Effector memory CD8-positive, alpha-beta T cell (primary cell): ENCODE data around the gene CCS.
A peak's percentile ranks its signal among the peaks of the same experiment; 100 is the strongest.

Experiments
- ATAC-seq: fragments of 150-1000 bp; cut with Tn5 transposase; replicated peaks from 2 replicates; pipeline ENCODE4 v1.10.0; 2021; ENCODE audit warnings: mild to moderate bottlenecking, moderate library complexity
- DNase-seq, 3 experiments: peaks; one replicate each; pipeline ENCODE4 v3.0.0; 2021
- H3K27ac Mint-ChIP-seq, 2 donors: one replicate each; pipeline ENCODE4 v1.8.0; 2022; ENCODE audit warnings: mild to moderate bottlenecking in 2 of 2, mixed read lengths in 2 of 2, moderate library complexity in 2 of 2
- H3K27me3 Mint-ChIP-seq, 2 donors: one replicate each; pipeline ENCODE4 v1.8.0; 2022; ENCODE audit warnings: mixed read lengths in 2 of 2
- H3K36me3 Mint-ChIP-seq: one replicate; pipeline ENCODE4 v1.8.0; 2022; ENCODE audit warnings: mild to moderate bottlenecking, moderate library complexity, mixed read lengths; ENCODE audit not compliant: insufficient read depth
- H3K4me1 Mint-ChIP-seq, 2 donors: one replicate each; pipeline ENCODE4 v1.8.0; 2022; ENCODE audit warnings: low read depth in 2 of 2, mixed read lengths in 2 of 2
- H3K4me3 Mint-ChIP-seq, 2 donors: one replicate each; pipeline ENCODE4 v1.8.0; 2022; ENCODE audit warnings: mild to moderate bottlenecking in 2 of 2, mixed read lengths in 2 of 2, moderate library complexity in 2 of 2
- H3K9me3 Mint-ChIP-seq, 2 donors: one replicate each; pipeline ENCODE4 v1.8.0; 2022; ENCODE audit warnings: mixed read lengths in 2 of 2

CCS gene

GRCh38 chr11:66554602-66555001, 38.4 kb upstream of the CCS start:
- H3K27me3 Mint-ChIP-seq, result peaks cover 0 to 7% of the 10 kb centered on the region in 2 donors
- no peaks in the 10 kb centered on the region for H3K4me1 Mint-ChIP-seq
- H3K27ac Mint-ChIP-seq, result no peak overlapping the region
- no peak overlapping the region for H3K4me3 Mint-ChIP-seq
- H3K9me3 Mint-ChIP-seq, result no peaks in the 10 kb centered on the region
- no peak for DNase-seq
- ATAC-seq, result no peak
- H3K36me3 Mint-ChIP-seq, result peaks cover 4% of the 10 kb centered on the region

DNA sequence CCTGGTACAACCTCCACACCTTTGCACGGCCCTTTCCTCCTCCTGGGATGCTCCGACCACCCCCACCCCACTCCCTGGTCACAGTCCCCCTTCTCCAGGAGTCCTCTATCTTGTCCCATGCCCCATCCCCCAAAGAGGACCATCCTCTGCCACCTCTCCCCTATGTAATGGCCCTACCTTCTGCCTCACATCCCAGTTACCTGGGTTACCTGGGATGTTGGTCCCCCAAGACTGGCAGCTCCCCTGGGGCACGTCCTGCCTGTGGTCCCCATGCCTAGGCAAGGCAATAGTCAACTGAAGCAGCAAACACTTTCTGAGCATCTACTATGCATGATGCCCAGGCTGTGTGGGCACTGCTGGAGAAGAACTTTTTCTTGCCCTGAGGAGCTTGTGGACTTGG, 37.6 kb upstream of the CCS start:
- peaks cover 0 to 7% of the 10 kb centered on the region in 2 donors for H3K27me3 Mint-ChIP-seq
- peaks cover 4% of the 10 kb centered on the region for H3K36me3 Mint-ChIP-seq

DNA sequence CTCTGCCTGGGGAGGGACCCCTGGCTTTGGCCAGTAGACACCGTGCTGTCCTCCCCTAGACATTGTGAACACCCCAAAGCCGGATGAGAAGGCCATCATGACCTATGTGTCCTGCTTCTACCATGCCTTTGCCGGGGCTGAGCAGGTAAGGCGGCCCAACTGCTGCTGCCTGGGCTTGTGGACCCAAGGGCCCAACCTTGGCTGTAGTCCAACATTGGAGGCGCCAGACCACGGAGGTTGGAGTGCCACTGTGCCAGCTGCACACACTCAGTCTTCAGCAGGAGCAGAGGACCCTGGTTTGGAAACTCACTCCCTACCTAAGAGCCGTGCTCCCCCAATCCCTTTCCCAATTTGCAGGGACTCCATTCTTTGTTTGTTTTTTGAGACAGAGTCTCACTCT, 36.9 kb upstream of the CCS start:
- Mint-ChIP-seq H3K4me1 (no peaks in the 10 kb centered on the region), H3K4me3 (no peak overlapping the region), H3K27ac (no peak overlapping the region), H3K36me3 (peaks cover 4% of the 10 kb centered on the region), H3K27me3 (peaks cover 0 to 7% of the 10 kb centered on the region in 2 donors), H3K9me3 (no peaks in the 10 kb centered on the region)
- ATAC-seq (no peak), DNase-seq (no peak)

More for the DNA sequence above, 37.6 kb upstream of the CCS start:
- DNase-seq (no peak), ATAC-seq (no peak)
- Mint-ChIP-seq H3K4me1 (no peaks in the 10 kb centered on the region), H3K4me3 (no peak overlapping the region), H3K9me3 (no peaks in the 10 kb centered on the region), H3K27ac (no peak overlapping the region)

DNA sequence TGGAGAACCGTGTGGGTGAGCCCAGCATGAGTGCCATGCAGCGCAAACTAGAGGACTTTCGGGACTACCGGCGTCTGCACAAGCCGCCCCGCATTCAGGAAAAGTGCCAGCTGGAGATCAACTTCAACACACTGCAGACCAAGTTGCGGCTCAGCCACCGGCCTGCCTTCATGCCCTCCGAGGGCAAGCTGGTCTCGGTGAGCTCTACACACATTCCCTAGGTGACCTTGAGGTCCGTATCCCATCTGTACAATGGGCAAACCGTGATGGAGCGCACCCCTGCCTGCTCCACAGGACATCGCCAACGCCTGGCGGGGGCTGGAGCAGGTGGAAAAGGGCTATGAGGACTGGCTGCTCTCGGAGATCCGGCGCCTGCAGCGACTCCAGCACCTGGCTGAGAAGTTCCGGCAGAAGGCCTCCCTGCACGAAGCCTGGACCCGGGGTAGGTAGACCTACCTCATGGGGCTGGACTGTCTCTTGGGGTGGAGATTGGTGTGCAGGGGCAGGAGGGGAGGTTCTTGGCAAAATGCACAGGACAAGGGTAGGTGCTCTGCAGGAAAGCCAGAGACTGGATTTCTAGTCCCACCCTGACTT, 35.2 kb upstream of the CCS start:
- no peak overlapping the region for H3K4me3 Mint-ChIP-seq
- peaks cover 0 to 7% of the 10 kb centered on the region in 2 donors for H3K27me3 Mint-ChIP-seq
- H3K9me3 Mint-ChIP-seq, result no peaks in the 10 kb centered on the region
- no peaks in the 10 kb centered on the region for H3K4me1 Mint-ChIP-seq
- DNase-seq, result no peak
- H3K36me3 Mint-ChIP-seq, result peaks cover 4% of the 10 kb centered on the region
- H3K27ac Mint-ChIP-seq, result no peak overlapping the region
- no peak for ATAC-seq

DNA sequence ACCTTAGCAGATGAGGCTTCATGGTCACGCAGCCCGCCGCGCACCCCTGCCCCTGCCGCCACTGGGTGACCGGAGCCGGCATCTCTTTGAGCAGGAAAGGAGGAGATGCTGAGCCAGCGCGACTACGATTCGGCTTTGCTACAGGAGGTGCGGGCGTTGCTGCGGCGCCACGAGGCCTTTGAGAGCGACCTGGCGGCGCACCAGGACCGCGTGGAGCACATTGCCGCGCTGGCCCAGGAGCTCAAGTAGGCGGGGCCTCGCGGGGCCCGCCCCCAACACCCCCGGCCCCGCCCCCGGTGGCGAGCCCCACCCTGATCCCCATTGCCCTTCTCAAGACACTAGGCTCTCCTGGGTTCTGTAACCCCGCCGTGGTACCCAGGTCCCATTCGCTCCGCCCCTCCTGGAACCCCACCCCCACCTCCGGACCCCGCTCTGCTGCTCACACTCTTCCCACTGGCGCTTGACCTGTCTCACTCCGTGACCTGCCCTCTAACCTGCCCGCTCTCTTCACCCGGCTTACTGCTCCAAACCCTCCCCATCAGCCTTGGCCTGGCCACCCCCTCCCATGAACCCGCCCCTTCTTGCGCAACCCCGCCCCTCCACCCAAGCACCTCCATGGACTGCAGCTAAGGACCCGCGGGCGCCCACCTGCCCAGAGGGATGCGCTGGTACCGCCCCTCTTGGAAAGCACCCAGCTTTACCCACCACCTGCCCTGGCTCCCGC, 33.7 kb upstream of the CCS start:
- H3K9me3 Mint-ChIP-seq, result no peaks in the 10 kb centered on the region
- H3K4me1 Mint-ChIP-seq, result no peaks in the 10 kb centered on the region
- peaks cover 0 to 7% of the 10 kb centered on the region in 2 donors for H3K27me3 Mint-ChIP-seq
- DNase-seq, result no peak
- peak overlapping the region in 1 of 2 donors; percentile 42 for H3K4me3 Mint-ChIP-seq
- peaks cover 4% of the 10 kb centered on the region for H3K36me3 Mint-ChIP-seq
- peak; percentile 80 for ATAC-seq
- no peak overlapping the region for H3K27ac Mint-ChIP-seq

- H3K4me3 Mint-ChIP-seq, result no peak overlapping the region
- no peaks in the 10 kb centered on the region for H3K9me3 Mint-ChIP-seq
- peaks cover 4% of the 10 kb centered on the region for H3K36me3 Mint-ChIP-seq
- ATAC-seq, result no peak
- DNase-seq, result no peak
- no peaks in the 10 kb centered on the region for H3K4me1 Mint-ChIP-seq
- no peak overlapping the region for H3K27ac Mint-ChIP-seq
- peaks cover 0 to 7% of the 10 kb centered on the region in 2 donors for H3K27me3 Mint-ChIP-seq
These were observed 32.9 kb upstream of the CCS start for GRCh38 chr11:66559866-66560676.

DNA sequence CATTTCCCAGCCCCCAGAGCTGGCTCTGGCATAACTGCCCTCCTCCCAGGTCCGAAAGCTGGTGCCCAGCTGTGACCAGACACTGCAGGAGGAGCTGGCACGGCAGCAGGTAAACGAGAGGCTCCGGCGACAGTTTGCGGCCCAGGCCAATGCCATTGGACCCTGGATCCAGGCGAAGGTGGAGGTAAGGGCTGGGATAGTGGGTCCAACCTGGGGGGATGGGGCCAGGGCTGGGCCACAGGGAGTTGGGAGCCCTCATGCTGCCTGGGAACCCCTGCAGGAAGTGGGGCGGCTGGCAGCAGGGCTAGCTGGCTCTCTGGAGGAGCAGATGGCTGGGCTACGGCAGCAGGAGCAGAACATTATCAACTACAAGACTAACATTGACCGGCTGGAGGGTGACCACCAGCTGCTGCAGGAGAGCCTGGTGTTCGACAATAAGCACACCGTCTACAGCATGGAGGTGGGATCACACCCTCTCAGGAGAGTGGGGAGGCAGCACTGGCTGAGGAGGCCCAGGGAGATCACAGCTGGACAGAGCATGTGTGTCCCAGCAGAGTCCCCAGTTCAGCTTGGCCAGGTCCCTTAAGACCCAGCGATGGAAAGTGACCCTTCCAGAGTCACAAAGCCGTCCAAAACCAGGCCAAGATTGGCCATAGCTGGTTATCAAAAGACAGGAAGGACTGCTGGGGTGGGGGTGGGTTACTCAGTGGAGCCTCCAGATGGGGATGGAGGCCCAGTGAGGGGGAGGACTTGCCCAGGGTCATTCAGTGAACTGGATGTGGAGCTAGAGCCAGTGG, 31.6 kb upstream of the CCS start:
- peaks cover 2% of the 10 kb centered on the region for H3K36me3 Mint-ChIP-seq
- no peak for DNase-seq
- no peaks in the 10 kb centered on the region for H3K4me1 Mint-ChIP-seq
- H3K27ac Mint-ChIP-seq, result no peak overlapping the region
- H3K4me3 Mint-ChIP-seq, result no peak overlapping the region
- H3K9me3 Mint-ChIP-seq, result no peaks in the 10 kb centered on the region
- H3K27me3 Mint-ChIP-seq, result peaks cover 0 to 7% of the 10 kb centered on the region in 2 donors
- no peak for ATAC-seq

DNA sequence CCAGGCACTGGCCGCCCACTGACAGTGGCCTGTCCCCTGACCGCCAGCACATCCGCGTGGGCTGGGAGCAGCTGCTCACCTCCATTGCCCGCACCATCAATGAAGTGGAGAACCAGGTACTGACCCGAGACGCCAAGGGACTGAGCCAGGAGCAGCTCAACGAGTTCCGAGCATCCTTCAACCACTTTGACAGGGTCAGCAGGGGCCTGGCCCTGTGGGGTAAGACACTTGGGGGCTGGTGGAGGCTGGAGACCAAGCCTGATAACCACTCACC, 31.1 kb upstream of the CCS start:
- H3K36me3 Mint-ChIP-seq, result no peaks in the 10 kb centered on the region
- peaks cover 0 to 9% of the 10 kb centered on the region in 2 donors for H3K27me3 Mint-ChIP-seq
- no peak for ATAC-seq
- no peak for DNase-seq
- H3K4me1 Mint-ChIP-seq, result peaks cover 0 to 1% of the 10 kb centered on the region in 2 donors
- H3K9me3 Mint-ChIP-seq, result no peaks in the 10 kb centered on the region
- H3K4me3 Mint-ChIP-seq, result no peak overlapping the region
- no peak overlapping the region for H3K27ac Mint-ChIP-seq

DNA sequence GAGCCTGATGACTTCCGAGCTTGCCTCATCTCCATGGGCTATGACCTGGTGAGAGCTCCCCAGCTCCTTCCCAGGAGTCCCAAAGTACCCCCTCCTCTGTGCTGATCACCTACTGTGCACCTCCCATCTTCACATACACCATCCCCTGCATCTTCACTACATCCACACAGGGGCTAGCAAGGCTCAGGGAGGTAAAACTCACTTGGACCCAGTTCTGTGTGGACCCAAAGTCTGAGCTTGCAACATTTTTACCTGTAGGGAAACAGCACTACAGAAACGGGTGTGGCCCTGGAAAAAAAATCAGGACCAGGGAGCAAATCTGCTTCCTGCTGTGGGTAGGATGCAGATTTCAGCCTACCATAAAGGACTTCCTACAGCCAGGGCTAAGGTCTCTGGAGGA, 30.7 kb upstream of the CCS start:
- H3K4me1 Mint-ChIP-seq, result peaks cover 0 to 3% of the 10 kb centered on the region in 2 donors
- H3K4me3 Mint-ChIP-seq, result no peak overlapping the region
- no peak for ATAC-seq

GRCh38 chr11:66562907-66563583, 29.9 kb upstream of the CCS start:
- peaks cover 0 to 9% of the 10 kb centered on the region in 2 donors for H3K27me3 Mint-ChIP-seq
- no peaks in the 10 kb centered on the region for H3K9me3 Mint-ChIP-seq
- no peak for DNase-seq
- H3K27ac Mint-ChIP-seq, result no peak overlapping the region
- H3K4me1 Mint-ChIP-seq, result peaks cover 0 to 9% of the 10 kb centered on the region in 2 donors
- no peak overlapping the region for H3K4me3 Mint-ChIP-seq
- no peak for ATAC-seq
- H3K36me3 Mint-ChIP-seq, result no peaks in the 10 kb centered on the region

More for the DNA sequence above, 30.7 kb upstream of the CCS start:
- Mint-ChIP-seq H3K36me3 (no peaks in the 10 kb centered on the region), H3K27me3 (peaks cover 0 to 9% of the 10 kb centered on the region in 2 donors), H3K9me3 (no peaks in the 10 kb centered on the region), H3K27ac (no peak overlapping the region)
- DNase-seq, result no peak

GRCh38 chr11:66563832-66564231, 29.2 kb upstream of the CCS start:
- H3K4me1 Mint-ChIP-seq, result peaks cover 0 to 12% of the 10 kb centered on the region in 2 donors
- H3K27ac Mint-ChIP-seq, result no peak overlapping the region
- DNase-seq (no peak), ATAC-seq (no peak)
- H3K9me3 Mint-ChIP-seq, result no peaks in the 10 kb centered on the region
- no peak overlapping the region for H3K4me3 Mint-ChIP-seq
- peaks cover 4 to 9% of the 10 kb centered on the region in 2 donors for H3K27me3 Mint-ChIP-seq
- no peaks in the 10 kb centered on the region for H3K36me3 Mint-ChIP-seq

GRCh38 chr11:66564538-66564937, 28.4 kb upstream of the CCS start:
- peak overlapping the region in 1 of 2 donors; percentile 44 for H3K27ac Mint-ChIP-seq
- H3K4me3 Mint-ChIP-seq, result no peak overlapping the region
- peaks cover 5 to 9% of the 10 kb centered on the region in 2 donors for H3K27me3 Mint-ChIP-seq
- H3K36me3 Mint-ChIP-seq, result no peaks in the 10 kb centered on the region
- H3K9me3 Mint-ChIP-seq, result no peaks in the 10 kb centered on the region
- H3K4me1 Mint-ChIP-seq, result peaks cover 0 to 13% of the 10 kb centered on the region in 2 donors
- ATAC-seq (no peak), DNase-seq (no peak)

- H3K4me3 Mint-ChIP-seq, result no peak overlapping the region
- peaks cover 5 to 9% of the 10 kb centered on the region in 2 donors for H3K27me3 Mint-ChIP-seq
- no peaks in the 10 kb centered on the region for H3K36me3 Mint-ChIP-seq
- H3K4me1 Mint-ChIP-seq, result peaks cover 0 to 13% of the 10 kb centered on the region in 2 donors
- no peak for ATAC-seq
- H3K27ac Mint-ChIP-seq, result peak overlapping the region in 1 of 2 donors; percentile 44
- H3K9me3 Mint-ChIP-seq, result no peaks in the 10 kb centered on the region
- DNase-seq, result no peak
These were observed 28.0 kb upstream of the CCS start for GRCh38 chr11:66564984-66565383.
